ENCODE measurements around the gene ZNF366.

ZNF366 gene

GRCh38 chr5:72525816-72526215, 18.6 kb upstream of the ZNF366 start:
- in situ Hi-C loops (cut with MboI; ENCODE audit: low pct_unique_long_range_greater_than_20kb, low sequenced_read_pairs), result no loop called here
- peak; percentile 24 for DNase-seq

GRCh38 chr5:72523960-72524582, 16.9 kb upstream of the ZNF366 start:
- DNase-seq, result peak; percentile 64
- in situ Hi-C loops (cut with MboI; ENCODE audit: low pct_unique_long_range_greater_than_20kb, low sequenced_read_pairs), result loop anchor here (25.0 kb wide), 1 partner anchor 162 kb away; no protein-coding TSS in a partner anchor

GRCh38 chr5:72522607-72523006, 15.4 kb upstream of the ZNF366 start:
- no peak for DNase-seq
- in situ Hi-C loops (cut with MboI; ENCODE audit: low pct_unique_long_range_greater_than_20kb, low sequenced_read_pairs), result loop anchor here (25.0 kb wide), 1 partner anchor 160 kb away; no protein-coding TSS in a partner anchor

DNA sequence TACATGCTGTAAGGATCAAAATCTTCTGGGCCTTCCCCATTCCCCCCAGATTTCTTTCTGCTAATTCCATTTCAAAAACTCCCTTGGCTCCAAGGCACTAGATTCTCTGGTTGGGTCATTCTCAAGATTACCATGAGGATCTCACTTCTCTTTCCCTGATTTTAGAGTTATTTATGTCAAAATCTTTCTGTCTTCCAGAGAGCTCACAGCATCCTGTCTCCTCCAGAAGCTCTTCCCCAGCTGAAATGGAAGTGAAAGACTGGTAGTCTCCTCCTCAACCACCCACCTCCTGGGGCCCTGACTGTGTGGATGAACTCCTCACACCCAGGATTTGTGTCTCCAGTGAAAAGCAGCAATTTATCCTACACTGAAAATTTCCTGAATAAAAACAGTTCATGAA, 11.9 kb upstream of the ZNF366 start:
- no peak for DNase-seq
- in situ Hi-C loops (cut with MboI; ENCODE audit: low pct_unique_long_range_greater_than_20kb, low sequenced_read_pairs), result loop anchor here (25.0 kb wide), 1 partner anchor 157 kb away; no protein-coding TSS in a partner anchor

- in situ Hi-C loops (cut with MboI; ENCODE audit: low pct_unique_long_range_greater_than_20kb, low sequenced_read_pairs), result loop anchor here (25.0 kb wide), 1 partner anchor 156 kb away; no protein-coding TSS in a partner anchor
Observed at GRCh38 chr5:72518001-72518683, 10.9 kb upstream of the ZNF366 start.

DNA sequence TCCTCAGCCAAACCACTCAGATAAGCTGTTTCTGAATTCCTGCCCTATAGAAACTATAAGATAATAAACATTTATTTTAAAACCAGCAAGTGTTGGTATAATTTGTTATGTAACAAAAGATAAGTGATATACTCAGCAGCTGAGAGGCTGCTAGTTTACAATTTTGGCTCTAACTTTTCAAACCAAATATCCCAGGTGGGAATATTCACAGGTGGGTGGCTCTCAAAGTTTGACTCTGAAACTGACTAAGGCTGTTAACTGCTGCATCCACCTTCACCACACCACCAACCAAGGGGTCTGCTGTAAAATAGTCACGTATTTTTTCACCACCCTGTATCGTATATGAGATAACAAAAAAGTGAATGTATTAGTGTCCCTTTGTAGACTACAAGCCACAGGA, 9.7 kb upstream of the ZNF366 start:
- in situ Hi-C loops (cut with MboI; ENCODE audit: low pct_unique_long_range_greater_than_20kb, low sequenced_read_pairs), result loop anchor here (25.0 kb wide), 1 partner anchor 155 kb away; no protein-coding TSS in a partner anchor
- DNase-seq, result no peak

More at GRCh38 chr5:72518001-72518683, 10.9 kb upstream of the ZNF366 start:
- peak; percentile 83 for DNase-seq

- no peak for DNase-seq
- in situ Hi-C loops (cut with MboI; ENCODE audit: low pct_unique_long_range_greater_than_20kb, low sequenced_read_pairs), result loop anchor here (25.0 kb wide), 1 partner anchor 153 kb away; no protein-coding TSS in a partner anchor
Observed at GRCh38 chr5:72515211-72515610, 8.0 kb upstream of the ZNF366 start.

- in situ Hi-C loops (cut with MboI; ENCODE audit: low pct_unique_long_range_greater_than_20kb, low sequenced_read_pairs), result loop anchor here (25.0 kb wide), 1 partner anchor 150 kb away; no protein-coding TSS in a partner anchor
- DNase-seq, result no peak
Observed at GRCh38 chr5:72512593-72512860, 5.3 kb upstream of the ZNF366 start.

GRCh38 chr5:72511774-72512592, 4.8 kb upstream of the ZNF366 start:
- in situ Hi-C loops (cut with MboI; ENCODE audit: low pct_unique_long_range_greater_than_20kb, low sequenced_read_pairs), result loop anchor here (25.0 kb wide), 1 partner anchor 150 kb away; no protein-coding TSS in a partner anchor
- no peak for DNase-seq

DNA sequence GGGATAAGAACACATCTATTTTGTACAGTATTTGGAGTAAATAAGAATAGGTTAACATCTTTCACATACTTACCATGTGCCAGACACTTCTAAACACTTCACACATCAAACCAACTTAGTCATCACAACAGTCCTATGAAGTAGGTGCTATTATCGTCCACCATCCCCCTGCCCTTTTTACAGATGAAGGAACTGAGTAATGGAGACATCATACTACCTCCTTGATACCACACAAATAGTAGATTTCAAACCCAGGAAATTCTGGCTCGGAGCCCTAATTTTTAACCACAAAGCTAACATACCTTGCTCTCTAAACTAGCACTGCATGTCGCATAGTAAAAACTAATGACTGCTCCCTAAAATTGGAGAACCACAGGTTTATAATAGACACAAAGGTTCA, 4.2 kb upstream of the ZNF366 start:
- in situ Hi-C loops (cut with MboI; ENCODE audit: low pct_unique_long_range_greater_than_20kb, low sequenced_read_pairs), result loop anchor here (25.0 kb wide), 1 partner anchor 149 kb away; no protein-coding TSS in a partner anchor
- DNase-seq, result no peak

GRCh38 chr5:72510610-72511181, 3.5 kb upstream of the ZNF366 start:
- in situ Hi-C loops (cut with MboI; ENCODE audit: low pct_unique_long_range_greater_than_20kb, low sequenced_read_pairs), result loop anchor here (25.0 kb wide), 1 partner anchor 148 kb away; no protein-coding TSS in a partner anchor
- DNase-seq, result peak; percentile 62

DNA sequence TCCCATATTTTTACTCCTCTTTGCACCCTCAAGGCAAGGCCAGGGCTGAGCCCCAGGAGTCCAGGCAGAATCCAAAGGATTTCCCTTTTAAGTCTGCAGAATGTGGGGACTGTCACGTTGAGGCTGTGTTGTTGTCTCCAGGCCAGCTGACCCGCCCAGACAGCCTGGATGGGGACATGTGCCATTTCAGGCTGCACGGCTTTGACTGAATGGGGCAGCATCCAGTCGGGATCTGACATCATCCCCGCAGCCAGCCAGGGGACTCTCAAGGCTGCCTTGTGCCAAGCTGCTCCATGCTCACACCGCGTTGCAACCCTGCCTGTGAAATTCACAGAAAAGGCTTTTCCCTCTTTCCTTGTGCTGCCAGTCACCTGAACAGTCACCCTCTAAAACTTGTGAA, 2.2 kb upstream of the ZNF366 start:
- DNase-seq, result no peak
- in situ Hi-C loops (cut with MboI; ENCODE audit: low pct_unique_long_range_greater_than_20kb, low sequenced_read_pairs), result loop anchor here (25.0 kb wide), 1 partner anchor 147 kb away; no protein-coding TSS in a partner anchor

GRCh38 chr5:72508241-72509170, 1.3 kb upstream of the ZNF366 start:
- in situ Hi-C loops (cut with MboI; ENCODE audit: low pct_unique_long_range_greater_than_20kb, low sequenced_read_pairs), result loop anchor here (25.0 kb wide), 1 partner anchor 146 kb away; no protein-coding TSS in a partner anchor
- peak; percentile 77 for DNase-seq

GRCh38 chr5:72507907-72508238, 663 bp upstream of the ZNF366 start:
- in situ Hi-C loops (cut with MboI; ENCODE audit: low pct_unique_long_range_greater_than_20kb, low sequenced_read_pairs), result loop anchor here (25.0 kb wide), 1 partner anchor 146 kb away; no protein-coding TSS in a partner anchor
- no peak for DNase-seq

DNA sequence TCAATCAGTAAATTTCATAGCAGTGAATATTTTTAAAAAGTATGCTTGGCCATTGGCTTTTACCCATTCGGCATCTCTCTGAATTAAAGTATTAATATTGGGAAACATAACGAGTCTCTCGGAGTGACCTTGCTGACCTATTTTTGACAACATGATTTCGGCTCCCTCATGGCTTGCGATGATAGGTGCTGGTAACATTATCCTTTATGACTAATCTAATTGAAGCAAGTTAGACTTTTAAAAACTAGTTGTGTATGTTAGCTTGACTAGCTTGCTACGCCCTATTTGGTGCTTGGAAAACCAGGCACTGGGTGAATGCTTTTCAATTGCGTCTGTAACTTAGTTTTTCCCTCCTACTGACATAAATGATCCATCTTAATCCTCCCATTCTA, 1.1 kb downstream of the ZNF366 start:
- DNase-seq, result no peak
- in situ Hi-C loops (cut with MboI; ENCODE audit: low pct_unique_long_range_greater_than_20kb, low sequenced_read_pairs), result loop anchor here (25.0 kb wide), 1 partner anchor 144 kb away; no protein-coding TSS in a partner anchor

- in situ Hi-C loops (cut with MboI; ENCODE audit: low pct_unique_long_range_greater_than_20kb, low sequenced_read_pairs), result loop anchor here (25.0 kb wide), 1 partner anchor 143 kb away; no protein-coding TSS in a partner anchor
Observed at GRCh38 chr5:72505539-72506157, 1.6 kb downstream of the ZNF366 start.

DNA sequence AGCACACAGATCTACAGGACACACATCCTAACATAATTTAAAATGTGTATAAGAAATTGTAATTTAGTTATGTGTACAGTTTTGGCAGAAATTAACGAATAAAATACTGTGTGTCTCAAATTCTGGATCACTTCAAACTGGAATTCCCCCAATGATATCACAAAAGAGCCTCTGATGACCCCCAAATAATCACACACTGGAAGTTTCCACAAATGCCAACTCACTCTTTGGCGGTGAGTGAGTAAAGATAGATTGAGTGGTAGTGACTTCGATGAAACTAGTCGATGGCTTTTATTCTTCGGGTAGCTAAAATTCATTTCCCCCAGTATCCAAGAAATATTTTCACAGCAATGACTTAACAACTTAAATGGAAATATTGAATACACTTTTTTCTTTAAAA, 2.2 kb downstream of the ZNF366 start:
- in situ Hi-C loops (cut with MboI; ENCODE audit: low pct_unique_long_range_greater_than_20kb, low sequenced_read_pairs), result loop anchor here (25.0 kb wide), 1 partner anchor 143 kb away; no protein-coding TSS in a partner anchor
- no peak for DNase-seq

More at GRCh38 chr5:72505539-72506157, 1.6 kb downstream of the ZNF366 start:
- no peak for DNase-seq
